Neural cell (in vitro differentiated cells): Measurements from ENCODE around the gene TEX2. TPM values are rescaled to one million over a fixed set of nuclear protein-coding genes. Genes with fewer than 3 reads are reported as not detected.
A peak's percentile ranks its signal among the peaks of the same experiment; 100 is the strongest.

Source experiments
- H2AFZ ChIP-seq: fragments of 200-600, 300-800 bp; sonication (generic), shearing (Covaris generic); 2 replicates; pipeline ENCODE4 v1.6.0; 2014; ENCODE audit warnings: low read depth, mild to moderate bottlenecking, antibody characterized with exemption, low read length, moderate library complexity
- H3F3A ChIP-seq: fragments of 200-600 bp; shearing (Covaris generic); 2 replicates; pipeline ENCODE4 v1.6.1; 2016; ENCODE audit warnings: mild to moderate bottlenecking, moderate library complexity, mixed read lengths, antibody characterized with exemption, low read length; ENCODE audit not compliant: insufficient read depth, poor library complexity, severe bottlenecking
- H3K27ac ChIP-seq: fragments of 200-600, 300-800 bp; sonication (generic), shearing (Covaris generic); 2 replicates; pipeline ENCODE4 v1.5.1; 2014; ENCODE audit warnings: mild to moderate bottlenecking, low read length, moderate library complexity
- H3K27me3 ChIP-seq: fragments of 300-800, 200-600 bp; sonication (generic), shearing (Covaris generic); 2 replicates; pipeline ENCODE4 v1.6.0; 2014; ENCODE audit warnings: mild to moderate bottlenecking, low read depth, low read length, moderate library complexity; ENCODE audit not compliant: insufficient read depth
- H3K36me3 ChIP-seq: fragments of 300-800, 200-600 bp; sonication (generic), shearing (Covaris generic); 2 replicates; pipeline ENCODE4 v1.5.1; 2014; ENCODE audit warnings: mild to moderate bottlenecking, antibody characterized with exemption, low read length, moderate library complexity; ENCODE audit not compliant: insufficient read depth
- H3K4me2 ChIP-seq: fragments of 300-800, 200-600 bp; sonication (generic), shearing (Covaris generic); 2 replicates; pipeline ENCODE4 v1.6.0; 2014; ENCODE audit warnings: mild to moderate bottlenecking, low read length
- H3K4me3 ChIP-seq: fragments of 300-800, 200-600 bp; sonication (generic), shearing (Covaris generic); 2 replicates; pipeline ENCODE4 v1.5.1; 2014; ENCODE audit warnings: mild to moderate bottlenecking, low read length, moderate library complexity
- H3K79me2 ChIP-seq: fragments of 200-600 bp; shearing (Covaris generic); replicated peaks from 2 replicates; pipeline ENCODE4 v1.6.0; 2014; ENCODE audit warnings: mild to moderate bottlenecking, low read length, moderate library complexity; ENCODE audit not compliant: insufficient read depth
- H3K9ac ChIP-seq: fragments of 300-800, 200-600 bp; sonication (generic), shearing (Covaris generic); 2 replicates; pipeline ENCODE4 v1.6.1; 2016; ENCODE audit warnings: mild to moderate bottlenecking, low read length, mixed read lengths
- H3K9me2 ChIP-seq: fragments of 200-600 bp; shearing (Covaris generic); 2 replicates; pipeline ENCODE4 v1.6.1; 2016; ENCODE audit warnings: mild to moderate bottlenecking, low read length, mixed read lengths; ENCODE audit not compliant: insufficient read depth
- H3K9me3 ChIP-seq: fragments of 200-600, 300-800 bp; sonication (generic), shearing (Covaris generic); 2 replicates; pipeline ENCODE4 v1.6.1; 2016; ENCODE audit warnings: mild to moderate bottlenecking, mixed run types, low read length, moderate library complexity, mixed read lengths
- H4K20me1 ChIP-seq: fragments of 200-600 bp; shearing (Covaris generic); 2 replicates; pipeline ENCODE4 v1.6.1; 2016; ENCODE audit warnings: mild to moderate bottlenecking, mixed run types; ENCODE audit not compliant: insufficient read depth
- EP300 ChIP-seq: fragments of 450-650 bp; conservative IDR thresholded peaks from 2 replicates; pipeline ENCODE4 v1.6.1; 2014; ENCODE audit warnings: antibody characterized with exemption, mild to moderate bottlenecking, moderate library complexity; ENCODE audit not compliant: poor library complexity, severe bottlenecking
- EZH2 ChIP-seq: fragments of 200-600, 300-800 bp; shearing (Covaris generic), sonication (generic); IDR thresholded peaks from 2 replicates; pipeline ENCODE4 v1.6.1; 2014; ENCODE audit warnings: antibody characterized with exemption, low read length, borderline replicate concordance, mild to moderate bottlenecking; ENCODE audit not compliant: insufficient read depth, poor library complexity, severe bottlenecking
- MXI1 ChIP-seq: fragments of 450-650 bp; conservative IDR thresholded peaks from 2 replicates; pipeline ENCODE4 v1.6.1; 2014; ENCODE audit warnings: antibody characterized with exemption, mild to moderate bottlenecking; ENCODE audit not compliant: poor library complexity, severe bottlenecking
- POLR2AphosphoS5 ChIP-seq: IDR thresholded peaks from 2 replicates; pipeline ENCODE4 v1.6.1; 2012
- RAD21 ChIP-seq: fragments of 450-650 bp; conservative IDR thresholded peaks from 2 replicates; pipeline ENCODE4 v1.6.1; 2014; ENCODE audit warnings: antibody characterized with exemption, mild to moderate bottlenecking, moderate library complexity
- SMC3 ChIP-seq: fragments of 450-650 bp; conservative IDR thresholded peaks from 2 replicates; pipeline ENCODE4 v1.6.1; 2014; ENCODE audit warnings: antibody characterized with exemption, mild to moderate bottlenecking, moderate library complexity; ENCODE audit not compliant: poor library complexity
- TAF1 ChIP-seq: IDR thresholded peaks from 2 replicates; pipeline ENCODE4 v1.6.1; 2012; ENCODE audit warnings: low read depth
- polyA plus RNA-seq: library from polyadenylated mRNA; depleted of rRNA; stranded (reverse); fragments of >200 nt; gene quantifications from 2 replicates; pipeline ENCODE4 v1.2.3, GENCODE V29; 2014
- TF ChIP-seq, protein P1 (sequence below): IDR thresholded peaks from 2 replicates; pipeline ENCODE4 v1.6.1; 2012; ENCODE audit warnings: borderline replicate concordance
- TF ChIP-seq, protein P2 (sequence below): fragments of 450-650 bp; IDR thresholded peaks from 2 replicates; pipeline ENCODE4 v1.5.1; 2014; ENCODE audit warnings: antibody characterized with exemption, mild to moderate bottlenecking, moderate library complexity; ENCODE audit not compliant: poor library complexity, severe bottlenecking

The TEX2 gene
- polyA plus RNA-seq, 1 donor from 2014 or later, result 19.7 TPM

DNA sequence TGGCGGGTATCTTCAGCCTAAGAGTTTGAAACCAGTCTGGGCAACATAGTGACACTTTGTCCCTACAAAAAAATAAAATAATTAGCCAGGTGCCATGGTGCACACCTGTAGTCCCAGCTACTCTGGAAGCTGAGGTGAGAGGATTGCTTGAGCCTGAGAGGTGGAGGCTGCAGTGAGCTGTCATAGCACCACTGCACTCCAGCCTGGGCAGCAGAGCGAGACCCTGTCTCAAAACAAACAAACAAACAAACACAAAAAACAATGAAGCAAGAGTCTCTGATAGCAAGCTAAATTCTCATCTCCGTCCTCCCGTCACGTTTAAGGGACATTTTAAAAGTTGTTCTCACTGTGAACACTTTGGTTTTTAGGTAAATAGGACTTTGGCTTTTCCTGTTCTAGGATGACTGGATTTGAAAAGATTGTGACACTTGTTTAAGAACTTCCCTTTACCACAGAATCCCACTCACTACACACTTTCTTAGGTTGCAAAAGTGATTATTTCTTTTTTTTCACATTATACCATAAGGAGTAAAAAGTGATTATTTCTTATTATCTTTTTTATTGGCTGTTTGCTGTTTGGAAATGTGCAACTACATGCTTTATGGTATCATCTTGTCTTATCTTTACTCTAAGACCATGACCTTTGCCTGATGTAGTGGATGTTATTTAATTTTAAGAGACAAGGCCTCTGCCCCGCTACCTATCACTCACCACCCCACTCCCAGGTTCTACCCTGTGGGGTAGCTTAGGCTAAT, 128.7 kb downstream of the TEX2 start (continued):
- TF ChIP-seq, protein P1, sequence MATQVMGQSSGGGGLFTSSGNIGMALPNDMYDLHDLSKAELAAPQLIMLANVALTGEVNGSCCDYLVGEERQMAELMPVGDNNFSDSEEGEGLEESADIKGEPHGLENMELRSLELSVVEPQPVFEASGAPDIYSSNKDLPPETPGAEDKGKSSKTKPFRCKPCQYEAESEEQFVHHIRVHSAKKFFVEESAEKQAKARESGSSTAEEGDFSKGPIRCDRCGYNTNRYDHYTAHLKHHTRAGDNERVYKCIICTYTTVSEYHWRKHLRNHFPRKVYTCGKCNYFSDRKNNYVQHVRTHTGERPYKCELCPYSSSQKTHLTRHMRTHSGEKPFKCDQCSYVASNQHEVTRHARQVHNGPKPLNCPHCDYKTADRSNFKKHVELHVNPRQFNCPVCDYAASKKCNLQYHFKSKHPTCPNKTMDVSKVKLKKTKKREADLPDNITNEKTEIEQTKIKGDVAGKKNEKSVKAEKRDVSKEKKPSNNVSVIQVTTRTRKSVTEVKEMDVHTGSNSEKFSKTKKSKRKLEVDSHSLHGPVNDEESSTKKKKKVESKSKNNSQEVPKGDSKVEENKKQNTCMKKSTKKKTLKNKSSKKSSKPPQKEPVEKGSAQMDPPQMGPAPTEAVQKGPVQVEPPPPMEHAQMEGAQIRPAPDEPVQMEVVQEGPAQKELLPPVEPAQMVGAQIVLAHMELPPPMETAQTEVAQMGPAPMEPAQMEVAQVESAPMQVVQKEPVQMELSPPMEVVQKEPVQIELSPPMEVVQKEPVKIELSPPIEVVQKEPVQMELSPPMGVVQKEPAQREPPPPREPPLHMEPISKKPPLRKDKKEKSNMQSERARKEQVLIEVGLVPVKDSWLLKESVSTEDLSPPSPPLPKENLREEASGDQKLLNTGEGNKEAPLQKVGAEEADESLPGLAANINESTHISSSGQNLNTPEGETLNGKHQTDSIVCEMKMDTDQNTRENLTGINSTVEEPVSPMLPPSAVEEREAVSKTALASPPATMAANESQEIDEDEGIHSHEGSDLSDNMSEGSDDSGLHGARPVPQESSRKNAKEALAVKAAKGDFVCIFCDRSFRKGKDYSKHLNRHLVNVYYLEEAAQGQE, result no peak
- TF ChIP-seq SMC3, result no peak

DNA sequence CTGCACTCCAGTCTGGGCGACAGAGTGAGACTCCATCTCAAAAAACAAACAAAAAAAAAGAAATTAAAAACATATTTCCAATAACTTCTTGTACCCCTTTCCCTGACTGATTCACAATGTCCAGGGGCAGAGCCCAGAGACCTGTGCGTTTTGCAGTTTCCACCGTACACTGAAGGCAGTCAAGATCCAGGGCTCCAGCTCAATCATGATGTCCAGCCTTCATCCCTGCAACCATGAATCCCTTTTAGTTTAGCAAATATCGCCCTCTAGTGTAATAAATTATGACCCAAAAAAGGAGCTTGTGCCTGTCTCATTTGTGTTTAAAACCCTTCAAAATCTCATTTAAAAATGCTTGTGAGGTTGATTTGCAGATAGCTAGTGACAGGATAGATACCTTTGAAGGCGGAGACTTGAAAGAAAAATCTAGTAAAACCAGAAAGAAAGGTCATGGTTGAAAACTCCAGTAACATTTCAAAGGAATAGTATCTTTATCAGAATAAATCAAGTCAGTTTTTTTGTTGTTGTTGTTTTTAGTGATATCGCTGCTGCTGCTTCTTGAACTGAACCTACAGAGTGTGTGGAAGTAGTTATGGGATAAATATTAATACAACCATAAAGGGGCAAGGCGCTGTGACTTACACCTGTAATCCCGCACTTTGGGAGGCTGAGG, 129.4 kb downstream of the TEX2 start:
- Histone ChIP-seq H3K27ac (no peak overlapping the region), H3K9me3 (no peaks in the 10 kb centered on the region), H3K9ac (no peak overlapping the region), H3K4me3 (no peak overlapping the region), H4K20me1 (no peaks in the 10 kb centered on the region), H3K79me2 (no peaks in the 10 kb centered on the region), H3K4me2 (no peak overlapping the region), H3K9me2 (no peaks in the 10 kb centered on the region), H3F3A (no peaks in the 10 kb centered on the region), H2AFZ (no peak overlapping the region), H3K27me3 (no peaks in the 10 kb centered on the region), H3K36me3 (no peaks in the 10 kb centered on the region)
- TF ChIP-seq SMC3 (peak; percentile 94), EP300 (no peak), MXI1 (no peak), RAD21 (peak; percentile 90), POLR2AphosphoS5 (no peak), TAF1 (no peak), EZH2 (no peak)
- TF ChIP-seq, protein P1, result no peak
- TF ChIP-seq, protein P2, sequence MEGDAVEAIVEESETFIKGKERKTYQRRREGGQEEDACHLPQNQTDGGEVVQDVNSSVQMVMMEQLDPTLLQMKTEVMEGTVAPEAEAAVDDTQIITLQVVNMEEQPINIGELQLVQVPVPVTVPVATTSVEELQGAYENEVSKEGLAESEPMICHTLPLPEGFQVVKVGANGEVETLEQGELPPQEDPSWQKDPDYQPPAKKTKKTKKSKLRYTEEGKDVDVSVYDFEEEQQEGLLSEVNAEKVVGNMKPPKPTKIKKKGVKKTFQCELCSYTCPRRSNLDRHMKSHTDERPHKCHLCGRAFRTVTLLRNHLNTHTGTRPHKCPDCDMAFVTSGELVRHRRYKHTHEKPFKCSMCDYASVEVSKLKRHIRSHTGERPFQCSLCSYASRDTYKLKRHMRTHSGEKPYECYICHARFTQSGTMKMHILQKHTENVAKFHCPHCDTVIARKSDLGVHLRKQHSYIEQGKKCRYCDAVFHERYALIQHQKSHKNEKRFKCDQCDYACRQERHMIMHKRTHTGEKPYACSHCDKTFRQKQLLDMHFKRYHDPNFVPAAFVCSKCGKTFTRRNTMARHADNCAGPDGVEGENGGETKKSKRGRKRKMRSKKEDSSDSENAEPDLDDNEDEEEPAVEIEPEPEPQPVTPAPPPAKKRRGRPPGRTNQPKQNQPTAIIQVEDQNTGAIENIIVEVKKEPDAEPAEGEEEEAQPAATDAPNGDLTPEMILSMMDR, result peak; percentile 91
